HG03575 (cell line): ENCODE results near the gene THSD8.

Source experiments
- ATAC-seq: cut with Tn5 transposase; IDR thresholded peaks from one replicate; pipeline ENCODE4 v1.9.1; 2021; ENCODE audit not compliant: unreplicated experiment, insufficient number of reproducible peaks, low FRiP score; ENCODE audit errors: extremely low read depth

The THSD8 gene

GRCh38 chr19:12801466-12802266, at the start of gene THSD8, which contains the start of gene PRDX2:
Gene THSD8, plus strand, starts transcription at chr19:12802069. Its CDS starts 3 bp downstream, at chr19:12802072.
Gene PRDX2, minus strand, starts transcription at chr19:12801800. Its CDS starts 539 bp downstream, at chr19:12801261.
- ATAC-seq, result no peak

GRCh38 chr19:12754465-12755196, 47.2 kb upstream of the THSD8 start:
- no peak for ATAC-seq

GRCh38 chr19:12756150-12756883, 45.6 kb upstream of the THSD8 start:
- ATAC-seq, result no peak

GRCh38 chr19:12757544-12758274, 44.2 kb upstream of the THSD8 start:
- no peak for ATAC-seq

- no peak for ATAC-seq
These were observed 42.2 kb upstream of the THSD8 start for GRCh38 chr19:12759686-12760085.

GRCh38 chr19:12763100-12763499, 38.8 kb upstream of the THSD8 start:
- ATAC-seq, result no peak

GRCh38 chr19:12764698-12765097, 37.2 kb upstream of the THSD8 start:
- no peak for ATAC-seq

- ATAC-seq, result no peak
These were observed 35.8 kb upstream of the THSD8 start for GRCh38 chr19:12766051-12766521.

GRCh38 chr19:12767150-12767549, 34.7 kb upstream of the THSD8 start:
- no peak for ATAC-seq

GRCh38 chr19:12767666-12768065, 34.2 kb upstream of the THSD8 start:
- ATAC-seq, result no peak

- no peak for ATAC-seq
These were observed 32.2 kb upstream of the THSD8 start for GRCh38 chr19:12769689-12770088.

- ATAC-seq, result no peak
These were observed 30.9 kb upstream of the THSD8 start for GRCh38 chr19:12770922-12771321.

GRCh38 chr19:12772323-12772722, 29.5 kb upstream of the THSD8 start:
- no peak for ATAC-seq

- no peak for ATAC-seq
These were observed 28.3 kb upstream of the THSD8 start for GRCh38 chr19:12773571-12773970.

- ATAC-seq, result no peak
These were observed 27.0 kb upstream of the THSD8 start, which contains the start of gene HOOK2 for GRCh38 chr19:12774588-12775555. Gene HOOK2, minus strand, starts transcription at chr19:12775552. Its CDS starts 103 bp downstream, at chr19:12775449.

- ATAC-seq, result no peak
These were observed 24.5 kb upstream of the THSD8 start for GRCh38 chr19:12777217-12778016.
